GM23338 (cell line): ENCODE results near the gene RCSD1. TPM values are rescaled to one million over a fixed set of nuclear protein-coding genes. Genes with fewer than 3 reads are reported as not detected.

Experiments used
- ATAC-seq: fragments of 200-7000 bp; cut with Tn5 transposase; 3 replicates; pipeline ENCODE4 v1.9.1; 2020
- DNase-seq: peaks from one replicate; pipeline ENCODE4 v3.0.0-alpha.2; 2015; ENCODE audit warnings: low spot score
- H2AFZ ChIP-seq: fragments of 200-600 bp; sonication (generic); 2 replicates; pipeline ENCODE4 v1.8.0; 2016; ENCODE audit warnings: antibody characterized with exemption, mild to moderate bottlenecking, moderate library complexity
- H3F3A ChIP-seq: fragments of 200-600 bp; sonication (generic); replicated peaks from 2 replicates; pipeline ENCODE4 v1.8.0; 2017; ENCODE audit warnings: antibody characterized with exemption, mixed run types, low read depth
- H3K27ac ChIP-seq: fragments of 200-600 bp; sonication (generic); 2 replicates; pipeline ENCODE4 v1.6.1; 2016; ENCODE audit warnings: low read depth
- H3K27me3 ChIP-seq: fragments of 200-600 bp; sonication (generic); 2 replicates; pipeline ENCODE4 v1.8.0; 2016; ENCODE audit warnings: mild to moderate bottlenecking, mixed run types, moderate library complexity; ENCODE audit not compliant: insufficient read depth
- H3K36me3 ChIP-seq: fragments of 200-600 bp; sonication (generic); 2 replicates; pipeline ENCODE4 v1.8.0; 2016; ENCODE audit warnings: mild to moderate bottlenecking; ENCODE audit not compliant: insufficient read depth
- H3K4me1 ChIP-seq: fragments of 200-600 bp; sonication (generic); 2 replicates; pipeline ENCODE4 v1.8.0; 2016; ENCODE audit warnings: mild to moderate bottlenecking, moderate library complexity; ENCODE audit not compliant: insufficient read depth
- H3K4me2 ChIP-seq: fragments of 200-600 bp; sonication (generic); 2 replicates; pipeline ENCODE4 v1.7.1; 2017; ENCODE audit warnings: mixed run types
- H3K4me3 ChIP-seq: fragments of 200-600 bp; sonication (generic); 2 replicates; pipeline ENCODE4 v1.6.1; 2016; ENCODE audit warnings: mixed run types
- H3K79me2 ChIP-seq: fragments of 200-600 bp; sonication (generic); replicated peaks from 2 replicates; pipeline ENCODE4 v1.8.0; 2017; ENCODE audit warnings: mild to moderate bottlenecking; ENCODE audit not compliant: insufficient read depth
- H3K9me2 ChIP-seq: fragments of 200-600 bp; sonication (generic); 2 replicates; pipeline ENCODE4 v1.8.0; 2017; ENCODE audit not compliant: insufficient read depth
- H4K20me1 ChIP-seq: fragments of 200-600 bp; sonication (generic); replicated peaks from 2 replicates; pipeline ENCODE4 v1.8.0; 2017; ENCODE audit warnings: mild to moderate bottlenecking; ENCODE audit not compliant: insufficient read depth
- H3K27ac Mint-ChIP-seq: 2 replicates; pipeline ENCODE4 v1.8.0; 2020; ENCODE audit warnings: inconsistent platforms, mild to moderate bottlenecking, moderate library complexity, mixed read lengths
- H3K27me3 Mint-ChIP-seq: 3 replicates; pipeline ENCODE4 v1.8.0; 2022; ENCODE audit warnings: low read depth, mild to moderate bottlenecking, moderate library complexity, mixed read lengths, inconsistent platforms; ENCODE audit not compliant: insufficient read depth, poor library complexity
- H3K36me3 Mint-ChIP-seq: 3 replicates; pipeline ENCODE4 v1.8.0; 2021; ENCODE audit warnings: low read depth, mild to moderate bottlenecking, inconsistent platforms, moderate library complexity, mixed read lengths
- H3K4me1 Mint-ChIP-seq: 3 replicates; pipeline ENCODE4 v1.8.0; 2020; ENCODE audit warnings: mild to moderate bottlenecking, inconsistent platforms, mixed read lengths
- H3K4me3 Mint-ChIP-seq: 3 replicates; pipeline ENCODE4 v1.8.0; 2021; ENCODE audit warnings: moderate library complexity, mild to moderate bottlenecking, inconsistent platforms, mixed read lengths
- H3K9me3 Mint-ChIP-seq: 3 replicates; pipeline ENCODE4 v1.8.0; 2020; ENCODE audit warnings: moderate library complexity, mild to moderate bottlenecking, inconsistent platforms, mixed read lengths
- CREB1 ChIP-seq: fragments of 250-450 bp; sonication (Bioruptor Pico); IDR thresholded peaks from 2 replicates; pipeline ENCODE4 v1.5.0; 2020; ENCODE audit warnings: low read depth, mild to moderate bottlenecking, moderate library complexity
- EZH2 ChIP-seq: fragments of 200-600 bp; sonication (generic); IDR thresholded peaks from one replicate; pipeline ENCODE4 v1.8.0; 2017; ENCODE audit warnings: antibody characterized with exemption, mild to moderate bottlenecking, low read depth; ENCODE audit not compliant: unreplicated experiment
- EZH2phosphoT487 ChIP-seq: fragments of 200-600 bp; sonication (generic); IDR thresholded peaks from one replicate; pipeline ENCODE4 v1.8.1; 2018; ENCODE audit warnings: antibody characterized with exemption; ENCODE audit not compliant: unreplicated experiment
- JUNB ChIP-seq: IDR thresholded peaks from one replicate; pipeline ENCODE4 v1.6.1; 2016; ENCODE audit warnings: antibody characterized with exemption; ENCODE audit not compliant: unreplicated experiment
- NANOG ChIP-seq: IDR thresholded peaks from 2 replicates; pipeline ENCODE4 v1.6.1; 2016; ENCODE audit warnings: antibody characterized with exemption, borderline replicate concordance
- POLR2AphosphoS5 ChIP-seq: IDR thresholded peaks from 2 replicates; pipeline ENCODE4 v1.6.1; 2016; ENCODE audit warnings: antibody characterized with exemption, low read depth
- STAT1 ChIP-seq: IDR thresholded peaks from one replicate; pipeline ENCODE4 v1.6.1; 2016; ENCODE audit warnings: antibody characterized with exemption; ENCODE audit not compliant: unreplicated experiment
- ZNF114 ChIP-seq: fragments of 250-450 bp; sonication (Bioruptor Pico); IDR thresholded peaks from 2 replicates; pipeline ENCODE4 v1.5.0; 2020; ENCODE audit warnings: mild to moderate bottlenecking, moderate library complexity
- polyA plus RNA-seq: library from polyadenylated mRNA; unstranded; fragments of >200 nt; fragmentation: Nextera tagmentation; extraction: Ambion mirVana; gene quantifications from 2 replicates; pipeline ENCODE4 v1.2.1, GENCODE V29; 2016
- total RNA-seq: library from RNA; depleted of rRNA; stranded (reverse); fragments of >200 nt; shearing (Covaris generic); gene quantifications from 2 replicates; pipeline ENCODE4 v1.2.3, GENCODE V29; 2014
- TF ChIP-seq, protein P1 (sequence below): IDR thresholded peaks from 2 replicates; pipeline ENCODE4 v1.6.1; 2016; ENCODE audit warnings: antibody characterized with exemption
- TF ChIP-seq, protein P2 (sequence below): IDR thresholded peaks from one replicate; pipeline ENCODE4 v1.6.1; 2018; ENCODE audit warnings: antibody characterized with exemption; ENCODE audit not compliant: unreplicated experiment
- TF ChIP-seq, protein P3 (sequence below): fragments of 250-450 bp; sonication (Bioruptor Pico); IDR thresholded peaks from 2 replicates; pipeline ENCODE4 v1.5.0; 2020; ENCODE audit warnings: mild to moderate bottlenecking, moderate library complexity

Gene RCSD1
- total and polyA plus RNA-seq, 2 experiments from 2014 or later = 0.18 to 0.73 TPM

DNA sequence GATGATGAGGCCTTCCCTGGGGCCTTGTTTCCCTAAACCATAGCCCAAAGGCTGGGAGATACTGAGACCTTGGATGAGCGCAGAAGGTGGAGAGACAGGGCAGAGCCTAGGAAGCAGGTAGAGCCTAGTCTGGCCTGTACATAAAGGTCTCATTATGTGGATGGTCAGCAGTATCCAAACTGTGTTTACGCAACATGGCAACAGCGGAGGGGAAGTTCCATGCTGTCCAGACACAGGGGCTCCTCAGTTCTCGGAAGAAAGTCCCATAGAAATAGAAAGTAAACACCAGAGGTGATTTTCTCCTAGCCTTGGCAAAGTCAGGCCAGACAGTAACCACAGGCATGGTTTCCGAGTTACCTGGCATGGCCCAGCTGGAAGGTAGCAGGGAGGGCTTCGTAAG, 49.7 kb downstream of the RCSD1 start (continued):
- TF ChIP-seq ZNF114 (CRISPR knock-in tag) = no peak

DNA sequence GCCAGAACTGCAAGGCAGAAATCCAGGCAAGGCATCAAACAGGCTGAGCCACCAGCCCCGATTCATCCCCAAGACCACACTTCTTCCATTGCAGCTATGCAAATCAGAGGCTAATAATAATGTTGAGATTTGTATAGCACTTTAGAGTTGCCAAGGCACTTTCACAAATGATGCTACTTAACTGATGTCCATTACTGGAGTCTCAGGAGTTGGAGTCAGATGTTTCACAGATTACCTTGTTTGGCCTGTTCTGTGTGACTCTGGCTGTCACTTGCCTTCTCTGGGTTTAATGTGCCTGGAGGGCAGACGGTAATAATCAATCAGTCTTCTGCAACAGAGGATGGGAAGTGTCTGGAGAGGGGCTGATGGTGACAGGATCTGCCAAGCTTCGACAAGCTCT, 51.0 kb downstream of the RCSD1 start:
- DNase-seq (no peak), ATAC-seq (no peak)
- no peak overlapping the region for H3K4me2 ChIP-seq
- no peak for TF ChIP-seq STAT1
- TF ChIP-seq, protein P1, sequence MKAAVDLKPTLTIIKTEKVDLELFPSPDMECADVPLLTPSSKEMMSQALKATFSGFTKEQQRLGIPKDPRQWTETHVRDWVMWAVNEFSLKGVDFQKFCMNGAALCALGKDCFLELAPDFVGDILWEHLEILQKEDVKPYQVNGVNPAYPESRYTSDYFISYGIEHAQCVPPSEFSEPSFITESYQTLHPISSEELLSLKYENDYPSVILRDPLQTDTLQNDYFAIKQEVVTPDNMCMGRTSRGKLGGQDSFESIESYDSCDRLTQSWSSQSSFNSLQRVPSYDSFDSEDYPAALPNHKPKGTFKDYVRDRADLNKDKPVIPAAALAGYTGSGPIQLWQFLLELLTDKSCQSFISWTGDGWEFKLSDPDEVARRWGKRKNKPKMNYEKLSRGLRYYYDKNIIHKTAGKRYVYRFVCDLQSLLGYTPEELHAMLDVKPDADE = no peak
- TF ChIP-seq, protein P2, sequence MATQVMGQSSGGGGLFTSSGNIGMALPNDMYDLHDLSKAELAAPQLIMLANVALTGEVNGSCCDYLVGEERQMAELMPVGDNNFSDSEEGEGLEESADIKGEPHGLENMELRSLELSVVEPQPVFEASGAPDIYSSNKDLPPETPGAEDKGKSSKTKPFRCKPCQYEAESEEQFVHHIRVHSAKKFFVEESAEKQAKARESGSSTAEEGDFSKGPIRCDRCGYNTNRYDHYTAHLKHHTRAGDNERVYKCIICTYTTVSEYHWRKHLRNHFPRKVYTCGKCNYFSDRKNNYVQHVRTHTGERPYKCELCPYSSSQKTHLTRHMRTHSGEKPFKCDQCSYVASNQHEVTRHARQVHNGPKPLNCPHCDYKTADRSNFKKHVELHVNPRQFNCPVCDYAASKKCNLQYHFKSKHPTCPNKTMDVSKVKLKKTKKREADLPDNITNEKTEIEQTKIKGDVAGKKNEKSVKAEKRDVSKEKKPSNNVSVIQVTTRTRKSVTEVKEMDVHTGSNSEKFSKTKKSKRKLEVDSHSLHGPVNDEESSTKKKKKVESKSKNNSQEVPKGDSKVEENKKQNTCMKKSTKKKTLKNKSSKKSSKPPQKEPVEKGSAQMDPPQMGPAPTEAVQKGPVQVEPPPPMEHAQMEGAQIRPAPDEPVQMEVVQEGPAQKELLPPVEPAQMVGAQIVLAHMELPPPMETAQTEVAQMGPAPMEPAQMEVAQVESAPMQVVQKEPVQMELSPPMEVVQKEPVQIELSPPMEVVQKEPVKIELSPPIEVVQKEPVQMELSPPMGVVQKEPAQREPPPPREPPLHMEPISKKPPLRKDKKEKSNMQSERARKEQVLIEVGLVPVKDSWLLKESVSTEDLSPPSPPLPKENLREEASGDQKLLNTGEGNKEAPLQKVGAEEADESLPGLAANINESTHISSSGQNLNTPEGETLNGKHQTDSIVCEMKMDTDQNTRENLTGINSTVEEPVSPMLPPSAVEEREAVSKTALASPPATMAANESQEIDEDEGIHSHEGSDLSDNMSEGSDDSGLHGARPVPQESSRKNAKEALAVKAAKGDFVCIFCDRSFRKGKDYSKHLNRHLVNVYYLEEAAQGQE = no peak
- TF ChIP-seq EZH2 = no peak
- TF ChIP-seq, protein P3, sequence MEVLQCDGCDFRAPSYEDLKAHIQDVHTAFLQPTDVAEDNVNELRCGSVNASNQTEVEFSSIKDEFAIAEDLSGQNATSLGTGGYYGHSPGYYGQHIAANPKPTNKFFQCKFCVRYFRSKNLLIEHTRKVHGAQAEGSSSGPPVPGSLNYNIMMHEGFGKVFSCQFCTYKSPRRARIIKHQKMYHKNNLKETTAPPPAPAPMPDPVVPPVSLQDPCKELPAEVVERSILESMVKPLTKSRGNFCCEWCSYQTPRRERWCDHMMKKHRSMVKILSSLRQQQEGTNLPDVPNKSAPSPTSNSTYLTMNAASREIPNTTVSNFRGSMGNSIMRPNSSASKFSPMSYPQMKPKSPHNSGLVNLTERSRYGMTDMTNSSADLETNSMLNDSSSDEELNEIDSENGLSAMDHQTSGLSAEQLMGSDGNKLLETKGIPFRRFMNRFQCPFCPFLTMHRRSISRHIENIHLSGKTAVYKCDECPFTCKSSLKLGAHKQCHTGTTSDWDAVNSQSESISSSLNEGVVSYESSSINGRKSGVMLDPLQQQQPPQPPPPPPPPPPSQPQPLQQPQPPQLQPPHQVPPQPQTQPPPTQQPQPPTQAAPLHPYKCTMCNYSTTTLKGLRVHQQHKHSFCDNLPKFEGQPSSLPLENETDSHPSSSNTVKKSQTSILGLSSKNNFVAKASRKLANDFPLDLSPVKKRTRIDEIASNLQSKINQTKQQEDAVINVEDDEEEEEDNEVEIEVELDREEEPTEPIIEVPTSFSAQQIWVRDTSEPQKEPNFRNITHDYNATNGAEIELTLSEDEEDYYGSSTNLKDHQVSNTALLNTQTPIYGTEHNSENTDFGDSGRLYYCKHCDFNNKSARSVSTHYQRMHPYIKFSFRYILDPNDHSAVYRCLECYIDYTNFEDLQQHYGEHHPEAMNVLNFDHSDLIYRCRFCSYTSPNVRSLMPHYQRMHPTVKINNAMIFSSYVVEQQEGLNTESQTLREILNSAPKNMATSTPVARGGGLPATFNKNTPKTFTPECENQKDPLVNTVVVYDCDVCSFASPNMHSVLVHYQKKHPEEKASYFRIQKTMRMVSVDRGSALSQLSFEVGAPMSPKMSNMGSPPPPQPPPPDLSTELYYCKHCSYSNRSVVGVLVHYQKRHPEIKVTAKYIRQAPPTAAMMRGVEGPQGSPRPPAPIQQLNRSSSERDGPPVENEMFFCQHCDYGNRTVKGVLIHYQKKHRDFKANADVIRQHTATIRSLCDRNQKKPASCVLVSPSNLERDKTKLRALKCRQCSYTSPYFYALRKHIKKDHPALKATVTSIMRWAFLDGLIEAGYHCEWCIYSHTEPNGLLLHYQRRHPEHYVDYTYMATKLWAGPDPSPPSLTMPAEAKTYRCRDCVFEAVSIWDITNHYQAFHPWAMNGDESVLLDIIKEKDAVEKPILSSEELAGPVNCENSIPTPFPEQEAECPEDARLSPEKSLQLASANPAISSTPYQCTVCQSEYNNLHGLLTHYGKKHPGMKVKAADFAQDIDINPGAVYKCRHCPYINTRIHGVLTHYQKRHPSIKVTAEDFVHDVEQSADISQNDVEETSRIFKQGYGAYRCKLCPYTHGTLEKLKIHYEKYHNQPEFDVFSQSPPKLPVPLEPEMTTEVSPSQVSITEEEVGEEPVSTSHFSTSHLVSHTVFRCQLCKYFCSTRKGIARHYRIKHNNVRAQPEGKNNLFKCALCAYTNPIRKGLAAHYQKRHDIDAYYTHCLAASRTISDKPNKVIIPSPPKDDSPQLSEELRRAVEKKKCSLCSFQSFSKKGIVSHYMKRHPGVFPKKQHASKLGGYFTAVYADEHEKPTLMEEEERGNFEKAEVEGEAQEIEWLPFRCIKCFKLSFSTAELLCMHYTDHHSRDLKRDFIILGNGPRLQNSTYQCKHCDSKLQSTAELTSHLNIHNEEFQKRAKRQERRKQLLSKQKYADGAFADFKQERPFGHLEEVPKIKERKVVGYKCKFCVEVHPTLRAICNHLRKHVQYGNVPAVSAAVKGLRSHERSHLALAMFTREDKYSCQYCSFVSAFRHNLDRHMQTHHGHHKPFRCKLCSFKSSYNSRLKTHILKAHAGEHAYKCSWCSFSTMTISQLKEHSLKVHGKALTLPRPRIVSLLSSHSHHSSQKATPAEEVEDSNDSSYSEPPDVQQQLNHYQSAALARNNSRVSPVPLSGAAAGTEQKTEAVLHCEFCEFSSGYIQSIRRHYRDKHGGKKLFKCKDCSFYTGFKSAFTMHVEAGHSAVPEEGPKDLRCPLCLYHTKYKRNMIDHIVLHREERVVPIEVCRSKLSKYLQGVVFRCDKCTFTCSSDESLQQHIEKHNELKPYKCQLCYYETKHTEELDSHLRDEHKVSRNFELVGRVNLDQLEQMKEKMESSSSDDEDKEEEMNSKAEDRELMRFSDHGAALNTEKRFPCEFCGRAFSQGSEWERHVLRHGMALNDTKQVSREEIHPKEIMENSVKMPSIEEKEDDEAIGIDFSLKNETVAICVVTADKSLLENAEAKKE = no peak
- no peak for TF ChIP-seq POLR2AphosphoS5
- TF ChIP-seq NANOG = no peak
- TF ChIP-seq JUNB = no peak
- no peak for TF ChIP-seq CREB1 (CRISPR knock-in tag)
- no peak for TF ChIP-seq ZNF114 (CRISPR knock-in tag)
- no peak for TF ChIP-seq EZH2phosphoT487
- H3K36me3 ChIP-seq = no peaks in the 10 kb centered on the region
- Mint-ChIP-seq H3K9me3 (no peaks in the 10 kb centered on the region), H3K4me3 (no peak overlapping the region), H3K36me3 (no peaks in the 10 kb centered on the region), H3K27me3 (peaks cover 10% of the 10 kb centered on the region), H3K27ac (no peak overlapping the region), H3K4me1 (peaks cover 24% of the 10 kb centered on the region)
- no peaks in the 10 kb centered on the region for H3K79me2 ChIP-seq
- H4K20me1 ChIP-seq = no peaks in the 10 kb centered on the region
- peaks cover 20% of the 10 kb centered on the region for H3K4me1 ChIP-seq
- H3K9me2 ChIP-seq = no peaks in the 10 kb centered on the region
- H3F3A ChIP-seq = no peaks in the 10 kb centered on the region
- H3K27ac ChIP-seq = no peak overlapping the region
- H3K4me3 ChIP-seq = no peak overlapping the region
- H3K27me3 ChIP-seq = no peaks in the 10 kb centered on the region
- no peak overlapping the region for H2AFZ ChIP-seq
